ENCODE measurements around the gene DBH.

DBH gene

GRCh38 chr9:133638711-133639110 lies 2.5 kb downstream of the DBH start:
- Histone ChIP-seq H3K79me2 (ENCODE audit: low read length) (no peaks in the 10 kb centered on the region), H2AFZ (ENCODE audit: low read depth, low read length) (no peak overlapping the region), H3K4me3 (ENCODE audit: low read length) (no peak overlapping the region), H3K4me2 (ENCODE audit: low read length) (no peak overlapping the region), H4K20me1 (ENCODE audit: insufficient read depth, low read length) (no peaks in the 10 kb centered on the region), H3K9ac (ENCODE audit: low read length) (no peak overlapping the region), H3K27me3 (ENCODE audit: low read depth, low read length) (peaks cover 8% of the 10 kb centered on the region; the same call in 1 of the 2 replicates), H3K27ac (ENCODE audit: low read length) (no peak overlapping the region), H3K9me3 (ENCODE audit: insufficient read depth, low read length) (no peaks in the 10 kb centered on the region), H3K4me1 (ENCODE audit: low read length) (no peaks in the 10 kb centered on the region), H3K36me3 (replicated peaks; ENCODE audit: low read depth, low read length) (no peaks in the 10 kb centered on the region)
- TF ChIP-seq CTCF (IDR thresholded peaks at IDR 0.05; ENCODE audit: low read depth, low read length) (no peak), EZH2phosphoT487 (IDR thresholded peaks at IDR 0.05; ENCODE audit: low read depth) (no peak)

DNA sequence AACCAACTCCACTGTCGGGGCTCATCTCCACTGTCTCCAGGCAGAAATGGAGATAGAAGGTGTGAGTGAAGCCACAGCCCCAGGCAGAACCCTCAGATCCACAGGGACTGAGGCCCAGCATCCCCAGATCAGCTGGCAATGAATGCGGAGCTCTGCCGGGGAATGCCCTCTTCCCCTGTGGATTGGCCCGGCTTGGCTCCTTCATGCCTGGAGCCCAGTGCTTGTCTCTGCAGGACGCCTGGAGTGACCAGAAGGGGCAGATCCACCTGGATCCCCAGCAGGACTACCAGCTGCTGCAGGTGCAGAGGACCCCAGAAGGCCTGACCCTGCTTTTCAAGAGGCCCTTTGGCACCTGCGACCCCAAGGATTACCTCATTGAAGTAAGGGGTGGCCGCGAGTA lies 3.5 kb downstream of the DBH start:
- no peak overlapping the region for H3K4me2 ChIP-seq (ENCODE audit: low read length)
- no peaks in the 10 kb centered on the region for H3K36me3 ChIP-seq (replicated peaks; ENCODE audit: low read depth, low read length)
- no peak for TF ChIP-seq EZH2phosphoT487 (IDR thresholded peaks at IDR 0.05; ENCODE audit: low read depth)
- no peak for TF ChIP-seq CTCF (IDR thresholded peaks at IDR 0.05; ENCODE audit: low read depth, low read length)
- no peak overlapping the region for H2AFZ ChIP-seq (ENCODE audit: low read depth, low read length)
- H3K9me3 ChIP-seq (ENCODE audit: insufficient read depth, low read length), result no peaks in the 10 kb centered on the region
- H3K79me2 ChIP-seq (ENCODE audit: low read length), result no peaks in the 10 kb centered on the region
- no peak overlapping the region for H3K9ac ChIP-seq (ENCODE audit: low read length)
- H3K27ac ChIP-seq (ENCODE audit: low read length), result no peak overlapping the region
- H3K4me3 ChIP-seq (ENCODE audit: low read length), result no peak overlapping the region
- no peaks in the 10 kb centered on the region for H3K4me1 ChIP-seq (ENCODE audit: low read length)
- H3K27me3 ChIP-seq (ENCODE audit: low read depth, low read length), result peaks cover 8% of the 10 kb centered on the region; the same call in 1 of the 2 replicates
- H4K20me1 ChIP-seq (ENCODE audit: insufficient read depth, low read length), result no peaks in the 10 kb centered on the region

GRCh38 chr9:133640160-133640559 lies 4.0 kb downstream of the DBH start:
- H3K4me2 ChIP-seq (ENCODE audit: low read length), result no peak overlapping the region

More at GRCh38 chr9:133640160-133640559, 4.0 kb downstream of the DBH start:
- Histone ChIP-seq H3K27ac (ENCODE audit: low read length) (no peak overlapping the region), H2AFZ (ENCODE audit: low read depth, low read length) (no peak overlapping the region), H3K9ac (ENCODE audit: low read length) (no peak overlapping the region), H4K20me1 (ENCODE audit: insufficient read depth, low read length) (no peaks in the 10 kb centered on the region), H3K27me3 (ENCODE audit: low read depth, low read length) (peaks cover 8% of the 10 kb centered on the region; the same call in 1 of the 2 replicates), H3K4me3 (ENCODE audit: low read length) (no peak overlapping the region), H3K79me2 (ENCODE audit: low read length) (no peaks in the 10 kb centered on the region), H3K9me3 (ENCODE audit: insufficient read depth, low read length) (no peaks in the 10 kb centered on the region), H3K36me3 (replicated peaks; ENCODE audit: low read depth, low read length) (no peaks in the 10 kb centered on the region), H3K4me1 (ENCODE audit: low read length) (no peaks in the 10 kb centered on the region)
- no peak for TF ChIP-seq CTCF (IDR thresholded peaks at IDR 0.05; ENCODE audit: low read depth, low read length)
- TF ChIP-seq EZH2phosphoT487 (IDR thresholded peaks at IDR 0.05; ENCODE audit: low read depth), result no peak
